GM18520 (cell line): ENCODE measurements around the gene TCF15.
"Not testable (repeated sequence)": the region's sequence is repeated elsewhere in the genome, so short reads cannot be mapped to it uniquely, and the experiment has no call there.

Experiments used
- ATAC-seq: cut with Tn5 transposase; IDR thresholded peaks from one replicate; pipeline ENCODE4 v1.9.1; 2021; ENCODE audit not compliant: unreplicated experiment

Gene TCF15

GRCh38 chr20:642398-643174, 32.5 kb upstream of the TCF15 start:
- no peak for ATAC-seq

DNA sequence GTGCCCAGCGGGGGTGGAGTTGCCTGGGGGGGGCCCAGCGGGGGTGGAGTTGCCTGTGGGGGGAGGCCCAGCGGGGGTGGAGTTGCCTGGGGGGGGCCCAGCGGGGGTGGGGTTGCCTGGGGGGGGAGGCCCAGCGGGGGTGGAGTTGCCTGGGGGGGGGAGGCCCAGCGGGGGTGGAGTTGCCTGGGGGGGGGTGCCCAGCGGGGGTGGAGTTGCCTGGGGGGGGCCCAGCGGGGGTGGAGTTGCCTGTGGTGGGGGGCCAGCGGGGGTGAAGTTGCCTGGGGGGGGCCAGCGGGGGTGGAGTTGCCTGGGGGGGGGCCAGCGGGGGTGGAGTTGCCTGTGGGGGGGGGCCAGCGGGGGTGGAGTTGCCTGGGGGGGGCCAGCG, 31.9 kb upstream of the TCF15 start:
- ATAC-seq: not testable (repeated sequence)

GRCh38 chr20:641516-641875, 31.4 kb upstream of the TCF15 start:
- no peak for ATAC-seq

DNA sequence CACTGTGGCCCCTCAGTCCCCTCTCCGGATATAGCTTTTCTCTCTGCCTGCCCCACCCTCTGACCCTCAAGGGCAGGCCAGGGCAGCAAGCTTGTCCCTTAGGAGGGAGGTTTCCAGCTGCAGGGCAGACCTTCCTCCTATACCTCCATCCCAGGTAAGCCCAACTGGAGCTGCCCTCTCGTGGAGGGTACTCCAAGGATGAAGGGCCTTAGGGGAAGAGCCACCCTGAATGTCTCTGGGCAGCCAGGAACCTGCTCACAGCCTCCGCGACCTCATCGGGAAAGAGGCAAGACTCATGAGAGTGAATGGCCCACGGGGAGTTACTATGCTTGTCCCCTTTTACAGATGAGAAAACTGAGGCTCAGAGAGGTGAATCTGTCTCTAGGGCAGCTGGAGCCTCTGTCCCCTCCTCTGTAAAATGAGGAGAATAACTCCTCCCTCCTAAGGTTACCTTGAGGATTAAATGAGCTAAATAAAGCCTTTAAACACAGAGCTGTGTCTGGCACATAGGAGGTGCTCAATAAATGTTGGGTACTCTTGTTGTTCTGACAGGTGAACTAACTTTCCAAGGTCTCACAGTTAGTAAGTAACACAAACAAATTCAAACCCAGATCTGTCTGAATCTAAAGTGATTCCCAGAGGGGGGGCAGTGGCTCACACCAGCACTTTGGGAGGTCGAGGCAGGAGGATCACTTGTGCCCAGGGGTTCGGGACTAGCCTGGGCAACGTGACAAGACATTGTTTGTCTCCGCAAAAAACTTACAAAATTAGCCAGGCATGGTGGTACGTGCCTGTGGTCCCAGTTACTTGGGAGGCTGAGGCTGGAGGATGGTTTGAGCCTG, 30.8 kb upstream of the TCF15 start:
- ATAC-seq: no peak

DNA sequence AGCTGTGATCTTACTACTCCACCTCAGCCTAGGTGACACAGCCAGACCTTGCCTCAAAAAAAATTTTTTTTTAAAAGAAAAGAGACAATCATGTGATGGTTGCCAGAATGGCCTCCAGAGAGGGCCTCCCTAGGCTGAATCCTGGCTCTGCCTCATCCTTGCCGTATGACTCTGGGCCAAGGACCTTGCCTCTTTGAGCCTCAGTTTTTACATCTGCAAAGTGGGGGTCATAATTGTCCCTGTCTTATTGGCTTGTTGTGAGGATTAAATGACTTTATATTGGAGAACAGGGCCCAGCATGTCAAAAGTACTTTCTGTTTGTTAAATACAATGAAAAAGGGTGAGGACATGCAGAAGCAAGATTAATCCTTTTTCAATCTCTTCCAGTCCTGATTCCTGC, 28.5 kb upstream of the TCF15 start:
- no peak for ATAC-seq

DNA sequence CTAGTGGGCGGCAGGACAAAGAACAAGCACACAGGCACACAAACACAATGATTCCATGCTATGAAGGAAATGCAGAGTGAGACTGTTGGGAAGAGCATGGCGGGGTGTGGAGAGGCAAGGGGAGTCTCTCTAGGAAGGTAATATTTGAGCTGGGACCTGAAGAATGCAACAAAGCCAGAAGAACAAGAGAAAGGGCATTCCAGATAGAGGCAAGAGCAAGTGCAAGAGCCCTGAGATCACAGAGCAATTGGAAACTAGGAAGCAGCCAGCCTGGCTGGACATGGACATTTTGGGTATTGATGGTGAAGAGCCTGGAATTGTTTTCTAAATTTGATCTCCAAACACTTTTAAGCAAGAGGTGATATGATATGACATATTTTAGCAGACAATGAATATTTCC, 27.4 kb upstream of the TCF15 start:
- ATAC-seq: no peak

DNA sequence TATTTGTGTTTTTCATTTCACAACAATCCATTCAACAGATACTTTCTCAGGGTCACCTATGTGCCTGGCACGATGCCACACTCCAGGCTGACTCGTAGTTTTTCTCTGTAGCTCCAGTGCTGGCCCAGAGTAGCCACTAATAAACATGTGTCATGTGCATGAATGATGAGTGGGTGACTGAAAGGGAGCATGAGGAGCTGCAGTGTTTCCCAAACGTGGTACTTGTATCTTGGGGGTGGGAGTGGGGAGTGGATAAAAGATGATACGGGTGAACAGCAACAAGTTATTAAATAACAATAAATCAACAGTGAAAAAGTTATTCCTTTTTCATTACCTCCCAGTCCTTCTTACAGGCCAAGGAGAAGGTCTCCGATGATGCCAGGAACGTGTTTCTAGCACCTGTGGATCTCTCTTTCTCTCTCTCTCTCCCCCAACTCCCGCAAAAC, 25.8 kb upstream of the TCF15 start:
- ATAC-seq: no peak

DNA sequence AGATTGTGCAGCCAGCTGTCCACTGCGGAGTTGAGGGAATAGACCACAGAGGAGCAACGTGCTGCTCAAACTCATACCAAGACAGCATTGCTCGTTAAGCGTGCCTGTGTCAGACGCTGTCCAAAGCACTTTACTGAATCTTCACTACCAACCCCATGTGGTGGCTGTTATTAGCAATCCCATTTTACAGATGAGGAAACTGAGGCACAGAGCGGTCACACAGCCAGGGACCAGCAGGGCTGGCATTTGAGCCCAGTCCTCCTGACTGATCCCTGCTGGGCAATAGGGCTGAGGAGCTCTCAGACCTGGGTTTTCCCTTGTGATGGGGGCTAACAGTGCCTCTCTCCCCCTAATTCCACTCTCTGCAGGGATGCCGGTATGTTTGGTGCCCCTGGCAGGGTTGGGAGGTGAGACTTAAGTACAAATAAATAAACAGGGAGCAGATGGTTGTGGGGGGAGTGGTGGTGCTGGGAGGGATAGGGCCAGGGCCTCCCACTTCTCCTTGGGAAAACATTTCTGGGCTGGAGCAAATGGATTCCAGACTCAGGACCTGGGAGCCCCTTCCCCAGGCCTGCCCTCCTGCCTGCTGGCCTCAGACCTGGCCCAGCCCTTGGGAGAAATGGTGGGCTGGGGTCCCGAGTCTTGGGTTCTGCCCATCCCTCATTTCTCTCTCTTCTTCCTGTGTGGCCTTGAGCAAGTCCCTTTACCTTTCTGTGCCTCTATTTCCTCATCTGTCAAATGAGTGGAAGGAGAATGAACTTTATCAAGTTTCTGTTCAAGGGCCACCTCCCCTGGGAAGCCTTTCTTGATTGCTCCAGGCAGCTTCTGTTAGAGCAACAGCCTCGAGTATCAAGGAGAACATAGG, 25.2 kb upstream of the TCF15 start:
- ATAC-seq: no peak

- ATAC-seq: no peak
Measured at GRCh38 chr20:634148-634925, 24.2 kb upstream of the TCF15 start.

- no peak for ATAC-seq
Measured at GRCh38 chr20:631101-631500, 21.0 kb upstream of the TCF15 start.

DNA sequence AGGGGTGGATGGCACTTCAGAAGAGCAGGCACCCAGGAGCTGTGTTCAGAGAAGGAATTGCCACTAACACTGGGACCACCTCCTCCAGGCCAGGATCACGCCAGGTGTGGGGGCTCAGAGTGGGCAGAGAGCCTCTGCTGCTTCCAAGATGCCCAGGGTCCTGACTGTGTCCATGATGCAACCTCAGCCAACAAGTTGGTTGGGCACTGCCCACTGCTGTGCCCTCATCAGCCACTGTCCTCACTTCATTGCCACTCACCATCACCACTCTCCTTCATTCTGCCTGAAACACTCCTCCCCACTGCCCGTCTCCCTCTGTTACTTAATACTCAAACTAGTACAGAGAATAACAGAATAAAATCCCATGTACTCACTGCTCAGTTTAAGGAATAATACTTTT, 16.5 kb upstream of the TCF15 start:
- no peak for ATAC-seq

DNA sequence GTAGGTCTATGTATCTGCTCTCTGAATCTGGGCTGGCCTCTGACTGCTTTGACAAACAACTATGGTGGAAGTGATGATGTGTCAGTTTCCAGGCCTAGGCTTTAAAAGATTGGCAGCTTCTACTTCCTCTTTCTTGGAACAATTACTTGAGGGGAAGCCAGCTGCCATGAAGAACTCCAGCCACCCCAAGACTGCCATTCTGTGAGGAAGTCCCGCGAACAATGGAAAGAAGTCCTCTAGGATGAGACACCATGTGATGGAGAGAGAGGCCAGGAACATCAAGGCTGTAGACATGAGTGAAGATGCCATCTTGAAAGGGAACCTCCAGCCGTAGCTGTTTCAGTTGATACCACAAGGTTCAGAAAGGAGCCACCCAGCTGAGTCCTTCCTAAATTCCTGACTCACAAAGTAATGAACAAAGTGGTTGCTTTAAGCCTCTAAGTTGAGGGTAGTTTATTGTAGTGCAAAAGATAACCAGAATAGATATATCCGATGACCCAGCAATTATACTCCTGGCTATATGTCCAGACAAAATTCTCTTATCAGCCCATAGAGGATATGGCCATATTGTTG, 15.3 kb upstream of the TCF15 start:
- ATAC-seq: no peak

DNA sequence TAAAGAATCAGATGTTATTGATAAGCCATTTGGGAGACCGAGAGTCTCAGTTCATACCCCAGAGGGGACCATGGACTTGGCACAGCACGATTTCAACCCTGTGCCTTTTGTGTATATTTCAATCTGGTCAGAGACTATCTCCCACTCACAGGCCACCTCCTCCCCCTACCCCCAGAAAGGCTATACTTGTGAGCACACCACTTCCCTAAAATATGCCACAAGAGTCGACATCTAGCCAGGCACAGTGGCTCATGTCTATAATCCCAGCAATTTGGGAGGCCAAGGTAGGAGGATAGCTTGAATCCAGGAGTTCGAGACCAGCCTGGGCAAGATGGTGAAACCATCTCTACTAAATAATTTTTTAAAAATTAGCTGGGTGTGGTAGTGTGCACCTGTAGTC, 13.6 kb upstream of the TCF15 start:
- ATAC-seq: no peak

DNA sequence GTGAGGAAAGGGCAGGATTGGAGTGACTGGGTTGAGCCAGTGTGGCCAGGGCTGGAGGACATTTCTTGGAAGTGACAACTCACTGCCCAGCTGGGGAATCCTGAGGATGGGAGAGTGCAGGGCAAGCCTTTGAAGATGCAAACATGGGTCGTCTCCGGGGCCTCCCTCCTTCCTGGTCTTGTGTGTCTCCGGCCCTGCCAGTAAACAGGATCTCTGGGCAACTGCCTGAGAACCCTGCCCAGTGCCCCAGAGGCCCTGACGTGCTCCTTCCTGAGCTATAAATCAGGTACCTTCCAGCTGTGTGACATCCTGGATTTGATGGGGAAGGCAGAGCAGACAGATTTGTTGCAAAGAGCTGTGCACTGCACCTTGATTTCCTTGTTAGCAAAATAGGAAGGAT, 12.9 kb upstream of the TCF15 start:
- no peak for ATAC-seq

DNA sequence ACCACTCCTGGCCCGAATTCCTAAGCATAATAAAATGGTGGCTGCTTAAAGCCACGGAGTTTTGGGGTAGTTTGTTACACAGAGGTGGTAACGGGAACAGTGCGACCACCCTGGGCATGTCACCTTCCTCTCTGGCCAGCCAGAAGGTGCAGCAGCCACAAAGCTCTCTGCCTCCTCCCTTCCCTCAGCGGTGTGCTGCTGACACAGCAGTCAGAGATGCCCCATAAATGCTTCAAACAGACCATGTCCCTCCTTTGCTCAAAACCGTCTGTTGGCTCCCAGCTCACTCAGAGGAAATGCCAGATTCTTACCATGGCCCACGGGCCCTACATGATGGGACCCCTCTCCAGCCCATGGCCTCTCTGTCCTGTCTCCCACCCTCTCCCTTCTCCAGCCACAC, 12.1 kb upstream of the TCF15 start:
- no peak for ATAC-seq

DNA sequence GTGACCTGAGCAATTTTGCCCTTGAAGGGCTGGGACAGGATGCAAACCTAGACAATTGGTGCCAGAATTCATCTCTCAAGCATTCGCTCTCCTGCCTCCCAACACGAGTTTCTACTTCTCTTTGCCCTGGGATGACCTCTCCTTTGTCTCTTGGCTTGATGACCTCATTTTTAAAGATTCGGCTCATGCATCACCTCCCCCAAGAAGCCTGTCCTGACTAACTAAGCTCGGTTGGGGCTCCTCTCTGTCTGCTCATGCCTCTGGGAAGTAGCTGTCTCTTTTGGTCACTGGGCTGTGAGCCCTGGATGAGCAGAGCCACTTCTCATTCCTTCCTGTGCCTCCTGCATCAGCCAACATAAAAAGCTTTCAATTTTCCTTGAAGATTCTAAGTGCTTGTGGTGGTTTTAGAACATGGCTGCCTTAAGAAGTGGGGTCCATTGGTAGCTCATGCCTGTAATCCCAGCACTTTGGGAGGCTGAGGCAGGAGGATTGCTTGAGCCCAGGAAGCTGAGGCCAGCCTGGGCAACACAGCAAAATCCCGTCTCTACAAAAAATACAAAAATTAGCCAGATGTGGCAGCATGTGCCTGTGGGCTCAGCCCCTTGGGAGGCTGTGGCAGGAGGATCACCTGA, 11.1 kb upstream of the TCF15 start:
- ATAC-seq: no peak

DNA sequence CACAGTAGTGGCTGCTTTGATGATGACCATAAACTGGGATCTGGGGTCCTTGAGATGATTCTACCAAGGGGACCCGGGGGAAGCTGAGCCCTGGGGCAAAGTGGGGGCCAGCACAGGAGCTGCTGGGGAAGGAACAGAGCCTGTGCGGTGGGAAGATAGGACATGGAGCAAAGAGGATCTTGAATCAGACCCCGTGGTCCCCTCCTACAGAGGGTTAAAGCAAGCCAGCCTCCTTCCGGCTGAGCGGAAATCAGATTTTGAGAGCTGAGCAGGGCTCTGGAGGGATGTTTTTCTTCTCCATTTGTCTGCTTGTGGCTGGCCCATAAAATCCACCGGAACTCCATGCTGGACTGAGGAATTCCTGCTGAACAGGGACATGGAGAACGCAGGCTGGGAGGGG, 10.1 kb upstream of the TCF15 start:
- no peak for ATAC-seq

- no peak for ATAC-seq
Measured at GRCh38 chr20:618980-619379, 8.9 kb upstream of the TCF15 start.

- ATAC-seq: no peak
Measured at GRCh38 chr20:617934-618690, 8.0 kb upstream of the TCF15 start.
